ENCODE results near the gene OR1D5.

The OR1D5 gene

DNA sequence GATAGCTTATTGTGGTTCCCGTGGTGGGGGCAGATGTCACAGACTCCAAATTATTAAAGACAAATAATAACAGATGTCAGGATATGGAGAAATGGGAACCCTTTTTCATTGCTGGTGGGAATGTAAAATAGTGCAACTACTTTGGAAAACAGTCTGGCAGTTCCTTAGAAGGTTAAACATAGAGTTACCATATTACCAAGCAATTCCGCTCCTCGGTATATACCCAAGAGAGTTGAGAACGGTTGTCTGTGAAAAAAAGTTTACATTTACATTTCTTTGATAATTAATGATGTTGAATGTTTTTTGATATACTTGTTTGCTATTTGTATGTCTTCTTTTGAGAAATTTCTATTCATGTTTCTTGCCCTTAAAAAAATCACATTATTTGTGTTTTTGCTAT lies 41.2 kb downstream of the OR1D5 start:
- Histone ChIP-seq H3K4me1 (ENCODE audit: control insufficient read depth, insufficient read depth, low read length, unreplicated experiment) (no peaks in the 10 kb centered on the region), H3K27ac (ENCODE audit: low read depth, low read length) (no peak overlapping the region), H3K36me3 (ENCODE audit: insufficient read depth, low read length) (peaks cover 39% of the 10 kb centered on the region), H3K27me3 (ENCODE audit: insufficient read depth, low read length) (no peaks in the 10 kb centered on the region), H3K79me2 (ENCODE audit: control insufficient read depth, insufficient read depth, low read length, unreplicated experiment) (no peaks in the 10 kb centered on the region), H3K4me3 (ENCODE audit: low read depth, low read length) (no peak overlapping the region), H2AFZ (ENCODE audit: low read length, unreplicated experiment) (no peak overlapping the region)

DNA sequence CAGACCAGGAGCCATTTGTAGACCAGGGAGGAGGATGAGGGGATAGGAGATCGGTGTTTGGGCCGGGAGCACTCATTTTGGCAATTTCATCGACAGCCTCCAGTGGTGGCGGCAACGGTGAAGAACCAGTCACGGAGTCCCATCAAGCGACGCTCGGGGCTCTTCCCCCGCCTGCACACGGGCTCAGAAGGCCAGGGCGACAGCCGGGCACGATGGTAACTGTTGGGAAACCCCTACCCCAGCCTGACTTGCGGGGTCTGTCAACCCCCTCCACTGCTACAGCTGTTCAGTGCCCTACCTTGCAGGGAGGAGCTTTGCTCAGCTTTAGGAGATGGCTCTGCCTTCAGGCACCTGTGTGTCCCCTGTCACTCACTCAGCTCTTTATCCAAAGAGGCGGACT lies 43.0 kb downstream of the OR1D5 start:
- Histone ChIP-seq H3K4me3 (ENCODE audit: low read depth, low read length) (no peak overlapping the region), H3K4me1 (ENCODE audit: control insufficient read depth, insufficient read depth, low read length, unreplicated experiment) (peaks cover 8% of the 10 kb centered on the region), H3K36me3 (ENCODE audit: insufficient read depth, low read length) (peaks cover 39% of the 10 kb centered on the region), H2AFZ (ENCODE audit: low read length, unreplicated experiment) (no peak overlapping the region), H3K27ac (ENCODE audit: low read depth, low read length) (no peak overlapping the region), H3K27me3 (ENCODE audit: insufficient read depth, low read length) (no peaks in the 10 kb centered on the region), H3K79me2 (ENCODE audit: control insufficient read depth, insufficient read depth, low read length, unreplicated experiment) (no peaks in the 10 kb centered on the region)

DNA sequence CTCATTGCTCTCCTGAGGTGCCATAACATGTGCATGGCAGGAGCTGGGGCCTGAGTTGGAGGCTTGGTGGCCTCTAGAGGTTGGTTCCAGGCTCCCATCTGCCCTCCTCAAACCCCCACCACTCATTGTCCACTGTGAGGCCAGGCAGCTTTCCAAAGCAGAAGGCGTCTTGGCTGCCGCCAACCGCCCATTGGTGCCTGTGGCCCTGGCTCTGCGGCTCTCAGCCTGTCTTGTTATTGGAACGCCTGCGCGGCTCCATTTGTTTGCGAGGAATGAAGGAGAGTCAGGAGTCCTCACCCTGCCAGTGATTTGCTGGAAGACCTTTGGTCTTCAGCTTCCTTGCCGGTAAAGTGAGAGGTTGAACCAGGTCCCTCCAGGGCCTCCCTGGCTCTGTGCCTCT lies 43.6 kb downstream of the OR1D5 start:
- H3K27ac ChIP-seq (ENCODE audit: low read depth, low read length): no peak overlapping the region
- H3K79me2 ChIP-seq (ENCODE audit: control insufficient read depth, insufficient read depth, low read length, unreplicated experiment): no peaks in the 10 kb centered on the region
- H2AFZ ChIP-seq (ENCODE audit: low read length, unreplicated experiment): no peak overlapping the region
- no peak overlapping the region for H3K4me3 ChIP-seq (ENCODE audit: low read depth, low read length)
- peaks cover 39% of the 10 kb centered on the region for H3K36me3 ChIP-seq (ENCODE audit: insufficient read depth, low read length)
- H3K27me3 ChIP-seq (ENCODE audit: insufficient read depth, low read length): no peaks in the 10 kb centered on the region
- H3K4me1 ChIP-seq (ENCODE audit: control insufficient read depth, insufficient read depth, low read length, unreplicated experiment): peaks cover 8% of the 10 kb centered on the region

DNA sequence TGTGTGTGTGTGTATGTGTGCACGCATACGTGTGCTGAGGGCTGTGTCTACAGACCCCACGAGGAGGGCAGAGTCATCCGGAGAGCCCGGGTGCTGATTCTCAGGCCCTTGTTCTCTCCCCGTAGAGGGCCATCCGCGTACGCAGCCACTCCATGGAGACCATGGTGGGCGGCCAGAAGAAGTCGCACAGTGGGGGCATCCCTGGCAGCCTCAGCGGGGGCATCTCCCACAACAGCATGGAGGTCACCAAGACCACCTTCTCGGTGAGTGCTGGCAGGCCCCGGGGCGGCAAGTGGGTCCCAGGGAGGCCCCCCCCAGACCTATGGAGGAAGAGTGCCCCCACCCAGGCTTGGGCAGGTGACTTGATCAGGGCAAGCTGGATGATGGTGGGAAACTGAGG lies 45.5 kb downstream of the OR1D5 start:
- Histone ChIP-seq H3K27ac (ENCODE audit: low read depth, low read length) (no peak overlapping the region), H2AFZ (ENCODE audit: low read length, unreplicated experiment) (no peak overlapping the region), H3K79me2 (ENCODE audit: control insufficient read depth, insufficient read depth, low read length, unreplicated experiment) (no peaks in the 10 kb centered on the region), H3K27me3 (ENCODE audit: insufficient read depth, low read length) (no peaks in the 10 kb centered on the region), H3K36me3 (ENCODE audit: insufficient read depth, low read length) (peaks cover 30% of the 10 kb centered on the region), H3K4me3 (ENCODE audit: low read depth, low read length) (no peak overlapping the region), H3K4me1 (ENCODE audit: control insufficient read depth, insufficient read depth, low read length, unreplicated experiment) (peaks cover 8% of the 10 kb centered on the region)

DNA sequence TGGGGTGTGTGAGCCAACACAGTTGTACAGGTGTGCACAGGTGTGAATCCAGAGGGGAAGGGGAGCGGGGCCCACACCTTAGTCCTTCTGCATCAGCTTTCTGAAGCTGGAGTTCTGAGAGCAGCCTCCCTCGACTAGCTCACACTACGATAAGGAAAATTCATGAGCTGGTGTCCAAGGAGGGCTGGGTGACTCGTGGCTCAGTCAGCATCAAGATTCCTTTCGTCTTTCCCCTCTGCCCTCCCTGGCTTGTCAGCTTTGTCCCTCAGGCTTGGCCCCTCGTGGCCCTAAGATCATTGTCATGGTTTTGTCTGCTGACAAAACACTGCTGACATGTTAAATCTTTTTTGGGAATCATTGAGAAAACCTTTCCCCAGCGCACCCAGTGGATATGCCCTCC lies 47.5 kb downstream of the OR1D5 start:
- Histone ChIP-seq H3K79me2 (ENCODE audit: control insufficient read depth, insufficient read depth, low read length, unreplicated experiment) (no peaks in the 10 kb centered on the region), H3K36me3 (ENCODE audit: insufficient read depth, low read length) (peaks cover 13% of the 10 kb centered on the region; the same call in 1 of the 2 replicates)

DNA sequence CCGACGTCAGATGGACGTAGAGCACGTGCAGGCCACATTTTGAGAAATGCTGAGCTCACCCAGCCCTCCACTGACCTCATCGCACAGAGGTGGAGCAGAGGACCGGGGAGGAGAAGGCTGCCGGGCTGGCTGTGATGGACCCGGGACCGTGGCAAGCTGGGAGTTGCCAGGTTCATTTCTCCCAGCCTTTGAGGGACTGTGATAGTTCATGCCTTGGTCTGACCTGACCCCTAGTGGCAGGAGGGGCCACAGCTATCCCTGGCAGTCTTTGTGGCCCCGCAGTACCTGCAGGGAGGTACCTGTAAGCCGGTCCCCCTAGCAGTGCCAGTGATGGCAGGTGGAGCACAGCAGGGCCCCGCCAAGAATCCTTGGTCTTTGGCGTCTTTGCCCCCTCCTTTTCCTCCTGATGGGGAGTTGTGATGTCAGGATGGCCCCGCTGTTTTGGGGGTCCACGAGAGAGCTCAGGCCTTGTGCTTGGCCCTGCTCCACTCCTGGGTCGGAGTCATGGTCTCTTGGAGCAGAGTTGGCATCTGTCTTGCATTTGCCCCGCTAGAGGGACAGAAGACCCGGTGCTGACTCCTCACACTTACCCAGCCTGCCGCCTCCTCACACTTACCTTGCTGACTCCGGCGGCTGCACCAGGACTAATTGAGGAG lies 50.4 kb downstream of the OR1D5 start:
- Histone ChIP-seq H3K4me3 (ENCODE audit: low read depth, low read length) (no peak overlapping the region), H3K79me2 (ENCODE audit: control insufficient read depth, insufficient read depth, low read length, unreplicated experiment) (no peaks in the 10 kb centered on the region), H2AFZ (ENCODE audit: low read length, unreplicated experiment) (no peak overlapping the region), H3K27me3 (ENCODE audit: insufficient read depth, low read length) (no peaks in the 10 kb centered on the region), H3K36me3 (ENCODE audit: insufficient read depth, low read length) (no peaks in the 10 kb centered on the region), H3K4me1 (ENCODE audit: control insufficient read depth, insufficient read depth, low read length, unreplicated experiment) (peaks cover 8% of the 10 kb centered on the region), H3K27ac (ENCODE audit: low read depth, low read length) (no peak overlapping the region)

More for the DNA sequence above, 47.5 kb downstream of the OR1D5 start:
- Histone ChIP-seq H3K4me1 (ENCODE audit: control insufficient read depth, insufficient read depth, low read length, unreplicated experiment) (peaks cover 8% of the 10 kb centered on the region), H3K4me3 (ENCODE audit: low read depth, low read length) (no peak overlapping the region), H3K27ac (ENCODE audit: low read depth, low read length) (peak overlapping the region; percentile 50), H2AFZ (ENCODE audit: low read length, unreplicated experiment) (no peak overlapping the region), H3K27me3 (ENCODE audit: insufficient read depth, low read length) (no peaks in the 10 kb centered on the region)
